Neural cell (in vitro differentiated cells): ENCODE measurements around the gene GLB1L3. TPM values are rescaled to one million over a fixed set of nuclear protein-coding genes. Genes with fewer than 3 reads are reported as not detected.
A peak's percentile ranks its signal among the peaks of the same experiment; 100 is the strongest.

ENCODE experiments used
- H2AFZ ChIP-seq: fragments of 200-600, 300-800 bp; sonication (generic), shearing (Covaris generic); 2 replicates; pipeline ENCODE4 v1.6.0; 2014; ENCODE audit warnings: low read depth, mild to moderate bottlenecking, antibody characterized with exemption, low read length, moderate library complexity
- H3F3A ChIP-seq: fragments of 200-600 bp; shearing (Covaris generic); 2 replicates; pipeline ENCODE4 v1.6.1; 2016; ENCODE audit warnings: mild to moderate bottlenecking, moderate library complexity, mixed read lengths, antibody characterized with exemption, low read length; ENCODE audit not compliant: insufficient read depth, poor library complexity, severe bottlenecking
- H3K27ac ChIP-seq: fragments of 200-600, 300-800 bp; sonication (generic), shearing (Covaris generic); 2 replicates; pipeline ENCODE4 v1.5.1; 2014; ENCODE audit warnings: mild to moderate bottlenecking, low read length, moderate library complexity
- H3K27me3 ChIP-seq: fragments of 300-800, 200-600 bp; sonication (generic), shearing (Covaris generic); 2 replicates; pipeline ENCODE4 v1.6.0; 2014; ENCODE audit warnings: mild to moderate bottlenecking, low read depth, low read length, moderate library complexity; ENCODE audit not compliant: insufficient read depth
- H3K36me3 ChIP-seq: fragments of 300-800, 200-600 bp; sonication (generic), shearing (Covaris generic); 2 replicates; pipeline ENCODE4 v1.5.1; 2014; ENCODE audit warnings: mild to moderate bottlenecking, antibody characterized with exemption, low read length, moderate library complexity; ENCODE audit not compliant: insufficient read depth
- H3K4me2 ChIP-seq: fragments of 300-800, 200-600 bp; sonication (generic), shearing (Covaris generic); 2 replicates; pipeline ENCODE4 v1.6.0; 2014; ENCODE audit warnings: mild to moderate bottlenecking, low read length
- H3K4me3 ChIP-seq: fragments of 300-800, 200-600 bp; sonication (generic), shearing (Covaris generic); 2 replicates; pipeline ENCODE4 v1.5.1; 2014; ENCODE audit warnings: mild to moderate bottlenecking, low read length, moderate library complexity
- H3K79me2 ChIP-seq: fragments of 200-600 bp; shearing (Covaris generic); replicated peaks from 2 replicates; pipeline ENCODE4 v1.6.0; 2014; ENCODE audit warnings: mild to moderate bottlenecking, low read length, moderate library complexity; ENCODE audit not compliant: insufficient read depth
- H3K9ac ChIP-seq: fragments of 300-800, 200-600 bp; sonication (generic), shearing (Covaris generic); 2 replicates; pipeline ENCODE4 v1.6.1; 2016; ENCODE audit warnings: mild to moderate bottlenecking, low read length, mixed read lengths
- H3K9me2 ChIP-seq: fragments of 200-600 bp; shearing (Covaris generic); 2 replicates; pipeline ENCODE4 v1.6.1; 2016; ENCODE audit warnings: mild to moderate bottlenecking, low read length, mixed read lengths; ENCODE audit not compliant: insufficient read depth
- H3K9me3 ChIP-seq: fragments of 200-600, 300-800 bp; sonication (generic), shearing (Covaris generic); 2 replicates; pipeline ENCODE4 v1.6.1; 2016; ENCODE audit warnings: mild to moderate bottlenecking, mixed run types, low read length, moderate library complexity, mixed read lengths
- H4K20me1 ChIP-seq: fragments of 200-600 bp; shearing (Covaris generic); 2 replicates; pipeline ENCODE4 v1.6.1; 2016; ENCODE audit warnings: mild to moderate bottlenecking, mixed run types; ENCODE audit not compliant: insufficient read depth
- EP300 ChIP-seq: fragments of 450-650 bp; conservative IDR thresholded peaks from 2 replicates; pipeline ENCODE4 v1.6.1; 2014; ENCODE audit warnings: antibody characterized with exemption, mild to moderate bottlenecking, moderate library complexity; ENCODE audit not compliant: poor library complexity, severe bottlenecking
- EZH2 ChIP-seq: fragments of 200-600, 300-800 bp; shearing (Covaris generic), sonication (generic); IDR thresholded peaks from 2 replicates; pipeline ENCODE4 v1.6.1; 2014; ENCODE audit warnings: antibody characterized with exemption, low read length, borderline replicate concordance, mild to moderate bottlenecking; ENCODE audit not compliant: insufficient read depth, poor library complexity, severe bottlenecking
- MXI1 ChIP-seq: fragments of 450-650 bp; conservative IDR thresholded peaks from 2 replicates; pipeline ENCODE4 v1.6.1; 2014; ENCODE audit warnings: antibody characterized with exemption, mild to moderate bottlenecking; ENCODE audit not compliant: poor library complexity, severe bottlenecking
- POLR2AphosphoS5 ChIP-seq: IDR thresholded peaks from 2 replicates; pipeline ENCODE4 v1.6.1; 2012
- REST ChIP-seq: IDR thresholded peaks from 2 replicates; pipeline ENCODE4 v1.6.1; 2012; ENCODE audit warnings: borderline replicate concordance
- TAF1 ChIP-seq: IDR thresholded peaks from 2 replicates; pipeline ENCODE4 v1.6.1; 2012; ENCODE audit warnings: low read depth
- polyA plus RNA-seq: library from polyadenylated mRNA; depleted of rRNA; stranded (reverse); fragments of >200 nt; gene quantifications from 2 replicates; pipeline ENCODE4 v1.2.3, GENCODE V29; 2014
- TF ChIP-seq, protein P1 (sequence below): fragments of 450-650 bp; IDR thresholded peaks from 2 replicates; pipeline ENCODE4 v1.5.1; 2014; ENCODE audit warnings: antibody characterized with exemption, mild to moderate bottlenecking, moderate library complexity; ENCODE audit not compliant: poor library complexity, severe bottlenecking

Gene GLB1L3
- polyA plus RNA-seq, 1 donor from 2014 or later: 0.19 TPM

DNA sequence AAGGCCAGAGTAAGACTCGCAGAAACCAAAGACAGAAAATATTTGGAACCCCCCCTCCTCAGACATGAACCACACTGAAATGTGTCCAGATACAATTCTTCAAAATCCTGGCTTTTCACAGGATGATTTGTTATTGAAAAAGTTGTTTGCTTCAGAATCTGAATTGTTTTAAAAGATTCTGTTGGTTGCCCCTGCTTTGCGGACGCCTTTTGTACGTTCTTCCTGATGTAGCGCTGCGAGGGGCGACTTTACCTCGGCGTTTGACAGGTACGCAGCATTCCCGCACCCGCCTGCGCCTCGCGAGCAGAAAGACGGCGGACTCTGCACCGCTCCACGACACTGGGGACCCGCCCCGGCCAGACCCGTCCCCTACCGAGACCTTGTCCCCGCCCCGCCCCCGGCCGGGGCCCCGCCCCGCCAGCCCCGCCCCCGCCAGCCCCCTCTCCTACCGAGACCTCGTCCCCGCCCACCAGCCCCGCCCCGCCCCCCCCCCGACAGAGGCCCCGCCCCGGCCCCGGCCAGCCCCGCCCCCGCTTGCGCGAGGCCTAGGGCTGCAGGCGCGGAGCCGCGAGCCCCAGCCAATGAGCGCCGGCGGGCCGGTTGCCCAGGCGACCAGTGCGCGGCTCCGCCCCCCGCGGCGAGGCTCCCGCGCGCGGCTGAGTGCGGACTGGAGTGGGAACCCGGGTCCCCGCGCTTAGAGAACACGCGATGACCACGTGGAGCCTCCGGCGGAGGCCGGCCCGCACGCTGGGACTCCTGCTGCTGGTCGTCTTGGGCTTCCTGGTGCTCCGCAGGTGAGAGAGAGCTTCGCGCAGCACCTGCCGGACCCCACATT, 55.4 kb downstream of the GLB1L3 start, which contains the start of gene GLB1L2:
GLB1L2 (plus strand) TSS at position 635 of the 835 bp plus-strand sequence; CDS start at position 709, 74 bp downstream.
- Histone ChIP-seq H3K36me3 (no peaks in the 10 kb centered on the region), H3K9me3 (no peaks in the 10 kb centered on the region), H3F3A (no peaks in the 10 kb centered on the region), H3K9me2 (no peaks in the 10 kb centered on the region), H3K79me2 (no peaks in the 10 kb centered on the region), H4K20me1 (no peaks in the 10 kb centered on the region), H3K27ac (no peak within 1 kb of the TSS), H3K27me3 (no peaks in the 10 kb centered on the region), H3K4me3 (peak within 1 kb of the TSS; percentile 72), H3K4me2 (peak within 1 kb of the TSS; percentile 52), H2AFZ (no peak within 1 kb of the TSS), H3K9ac (peak within 1 kb of the TSS; percentile 34)
- TF ChIP-seq EP300 (peak; percentile 33), MXI1 (peak; percentile 96), TAF1 (no peak)

- Histone ChIP-seq H3K9me2 (no peaks in the 10 kb centered on the region), H3K9ac (peak overlapping the region; percentile 34), H3K79me2 (no peaks in the 10 kb centered on the region), H3K36me3 (no peaks in the 10 kb centered on the region), H3F3A (no peaks in the 10 kb centered on the region), H3K9me3 (no peaks in the 10 kb centered on the region), H3K4me3 (peak overlapping the region; percentile 72), H4K20me1 (no peaks in the 10 kb centered on the region), H3K27me3 (no peaks in the 10 kb centered on the region), H3K27ac (no peak overlapping the region), H3K4me2 (peak overlapping the region; percentile 51), H2AFZ (no peak overlapping the region)
- no peak for TF ChIP-seq EZH2
- no peak for TF ChIP-seq TAF1
- TF ChIP-seq MXI1: peak; percentile 21
Observed at GRCh38 chr11:134332189-134332631, 56.0 kb downstream of the GLB1L3 start.

GRCh38 chr11:134332782-134333181, 56.6 kb downstream of the GLB1L3 start:
- Histone ChIP-seq H3K9me2 (no peaks in the 10 kb centered on the region), H3K27me3 (no peaks in the 10 kb centered on the region), H3K79me2 (no peaks in the 10 kb centered on the region), H4K20me1 (no peaks in the 10 kb centered on the region), H3K9me3 (no peaks in the 10 kb centered on the region), H3F3A (no peaks in the 10 kb centered on the region), H3K9ac (no peak overlapping the region), H3K4me2 (no peak overlapping the region), H2AFZ (no peak overlapping the region), H3K27ac (no peak overlapping the region), H3K4me3 (peak overlapping the region; percentile 72), H3K36me3 (no peaks in the 10 kb centered on the region)
- TF ChIP-seq, protein P1, sequence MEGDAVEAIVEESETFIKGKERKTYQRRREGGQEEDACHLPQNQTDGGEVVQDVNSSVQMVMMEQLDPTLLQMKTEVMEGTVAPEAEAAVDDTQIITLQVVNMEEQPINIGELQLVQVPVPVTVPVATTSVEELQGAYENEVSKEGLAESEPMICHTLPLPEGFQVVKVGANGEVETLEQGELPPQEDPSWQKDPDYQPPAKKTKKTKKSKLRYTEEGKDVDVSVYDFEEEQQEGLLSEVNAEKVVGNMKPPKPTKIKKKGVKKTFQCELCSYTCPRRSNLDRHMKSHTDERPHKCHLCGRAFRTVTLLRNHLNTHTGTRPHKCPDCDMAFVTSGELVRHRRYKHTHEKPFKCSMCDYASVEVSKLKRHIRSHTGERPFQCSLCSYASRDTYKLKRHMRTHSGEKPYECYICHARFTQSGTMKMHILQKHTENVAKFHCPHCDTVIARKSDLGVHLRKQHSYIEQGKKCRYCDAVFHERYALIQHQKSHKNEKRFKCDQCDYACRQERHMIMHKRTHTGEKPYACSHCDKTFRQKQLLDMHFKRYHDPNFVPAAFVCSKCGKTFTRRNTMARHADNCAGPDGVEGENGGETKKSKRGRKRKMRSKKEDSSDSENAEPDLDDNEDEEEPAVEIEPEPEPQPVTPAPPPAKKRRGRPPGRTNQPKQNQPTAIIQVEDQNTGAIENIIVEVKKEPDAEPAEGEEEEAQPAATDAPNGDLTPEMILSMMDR: no peak
- TF ChIP-seq MXI1 (no peak), EP300 (no peak), REST (no peak), EZH2 (no peak), POLR2AphosphoS5 (no peak)
